Right ventricle myocardium superior (tissue), 1 donor: Measurements from ENCODE around the gene COL6A3. TPM values are rescaled to one million over a fixed set of nuclear protein-coding genes. Genes with fewer than 3 reads are reported as not detected.
A peak's percentile ranks its signal among the peaks of the same experiment; 100 is the strongest.
"Not testable (repeated sequence)": the region's sequence is repeated elsewhere in the genome, so short reads cannot be mapped to it uniquely, and the experiment has no call there.

Experiments used
- ATAC-seq: fragments of 200-7000 bp; cut with Tn5 transposase; one replicate; pipeline ENCODE4 v1.9.1; 2020; ENCODE audit warnings: mild to moderate bottlenecking; ENCODE audit not compliant: poor library complexity
- DNase-seq: peaks from one replicate; pipeline ENCODE4 v3.0.0-alpha.2; 2020
- intact Hi-C: fragments of 100-400 bp; cut with DNase I; formaldehyde crosslinking; loops from one replicate; pipeline ENCODE4 v1.11.2; 2022
- total RNA-seq: library from RNA; stranded (reverse); fragmentation: NEBNext Ultra II Directional; extraction: Animal tissue kit (Norgen Biotek cat#: 25700); gene quantifications from one replicate; pipeline ENCODE4 v1.2.1, GENCODE V29; 2021
- donor health status: DM: no; HTN: yes; CAD: no; lungs with severe emphysema.

The COL6A3 gene
- total RNA-seq, 1 donor from 2014 or later: 64.9 TPM

- ATAC-seq: no peak
- intact Hi-C loops: loop anchor here (2.0 kb wide), 1 partner anchor 23 kb away; no protein-coding TSS in a partner anchor
- DNase-seq: no peak
These were observed 99.8 kb downstream of the COL6A3 start for GRCh38 chr2:237314198-237314597.

- no peak for DNase-seq
- intact Hi-C loops: no loop called here
These were observed 101.8 kb downstream of the COL6A3 start for GRCh38 chr2:237312021-237312755.

GRCh38 chr2:237310515-237311114 lies 103.3 kb downstream of the COL6A3 start:
- ATAC-seq: no peak
- no peak for DNase-seq
- intact Hi-C loops: no loop called here

More at GRCh38 chr2:237312021-237312755, 101.8 kb downstream of the COL6A3 start:
- ATAC-seq: no peak

- intact Hi-C loops: no loop called here
- DNase-seq (no peak), ATAC-seq (peak; percentile 19)
These were observed 104.5 kb downstream of the COL6A3 start for GRCh38 chr2:237309416-237309815.

- intact Hi-C loops: no loop called here
- DNase-seq (no peak), ATAC-seq (peak; percentile 86)
These were observed 105.0 kb downstream of the COL6A3 start for GRCh38 chr2:237309011-237309410.

GRCh38 chr2:237307474-237307873 lies 106.5 kb downstream of the COL6A3 start:
- ATAC-seq (no peak), DNase-seq (no peak)
- intact Hi-C loops: no loop called here

- DNase-seq: no peak
- intact Hi-C loops: no loop called here
- ATAC-seq: no peak
These were observed 107.2 kb downstream of the COL6A3 start for GRCh38 chr2:237306787-237307170.

GRCh38 chr2:237306083-237306786 lies 107.7 kb downstream of the COL6A3 start:
- no peak for ATAC-seq
- intact Hi-C loops: no loop called here
- no peak for DNase-seq

- DNase-seq (no peak), ATAC-seq (no peak)
- intact Hi-C loops: no loop called here
These were observed 108.4 kb downstream of the COL6A3 start for GRCh38 chr2:237305579-237305978.

- DNase-seq: no peak
- intact Hi-C loops: no loop called here
- ATAC-seq: no peak
These were observed 109.0 kb downstream of the COL6A3 start for GRCh38 chr2:237304763-237305514.

- DNase-seq, intact Hi-C loops, ATAC-seq: not testable (repeated sequence)
These were observed 110.7 kb downstream of the COL6A3 start for GRCh38 chr2:237303244-237303643.

GRCh38 chr2:237301595-237301994 lies 112.4 kb downstream of the COL6A3 start:
- no peak for ATAC-seq
- no peak for DNase-seq
- intact Hi-C loops: no loop called here

- ATAC-seq (peak; percentile 18), DNase-seq (no peak)
- intact Hi-C loops: no loop called here
These were observed 113.2 kb downstream of the COL6A3 start for GRCh38 chr2:237300739-237301138.

- DNase-seq: no peak
- no peak for ATAC-seq
- intact Hi-C loops: no loop called here
These were observed 114.1 kb downstream of the COL6A3 start for GRCh38 chr2:237299906-237300305.

- ATAC-seq: peak; percentile 29
These were observed 115.5 kb downstream of the COL6A3 start for GRCh38 chr2:237298151-237299118.

GRCh38 chr2:237297421-237298150 lies 116.4 kb downstream of the COL6A3 start:
- DNase-seq: no peak
- intact Hi-C loops: no loop called here
- no peak for ATAC-seq

More at GRCh38 chr2:237298151-237299118, 115.5 kb downstream of the COL6A3 start:
- intact Hi-C loops: no loop called here
- no peak for DNase-seq

- intact Hi-C loops: no loop called here
- DNase-seq (no peak), ATAC-seq (no peak)
These were observed 117.2 kb downstream of the COL6A3 start for GRCh38 chr2:237296756-237297155.
